Measurements from ENCODE around the gene ACR.
"Not testable (repeated sequence)": the region's sequence is repeated elsewhere in the genome, so short reads cannot be mapped to it uniquely, and the experiment has no call there.

ACR gene

GRCh38 chr22:50732681-50733080 is 5.3 kb upstream of the ACR start:
- no peak for DNase-seq (ENCODE audit: low read depth, low spot score)

GRCh38 chr22:50733521-50734342 is 4.3 kb upstream of the ACR start:
- no peak for DNase-seq (ENCODE audit: low read depth, low spot score)

GRCh38 chr22:50734343-50734771 is 3.6 kb upstream of the ACR start:
- DNase-seq (ENCODE audit: low read depth, low spot score): no peak

GRCh38 chr22:50734986-50735738 is 2.8 kb upstream of the ACR start:
- DNase-seq (ENCODE audit: low read depth, low spot score): no peak

GRCh38 chr22:50735739-50736030 is 2.3 kb upstream of the ACR start:
- no peak for DNase-seq (ENCODE audit: low read depth, low spot score)

- DNase-seq (ENCODE audit: low read depth, low spot score): no peak
Observed at GRCh38 chr22:50738649-50739227, 734 bp downstream of the ACR start.

- no peak for DNase-seq (ENCODE audit: low read depth, low spot score)
Observed at GRCh38 chr22:50739279-50739691, 1.3 kb downstream of the ACR start.

GRCh38 chr22:50739894-50740293 is 1.9 kb downstream of the ACR start:
- DNase-seq (ENCODE audit: low read depth, low spot score): no peak

GRCh38 chr22:50740714-50741113 is 2.7 kb downstream of the ACR start:
- not testable (repeated sequence) for DNase-seq (ENCODE audit: low read depth, low spot score)

GRCh38 chr22:50744424-50744823 is 6.4 kb downstream of the ACR start:
- DNase-seq (ENCODE audit: low read depth, low spot score): not testable (repeated sequence)

GRCh38 chr22:50747521-50747920 is 9.5 kb downstream of the ACR start:
- DNase-seq (ENCODE audit: low read depth, low spot score): not testable (repeated sequence)

- DNase-seq (ENCODE audit: low read depth, low spot score): not testable (repeated sequence)
Observed at GRCh38 chr22:50748630-50749029, 10.6 kb downstream of the ACR start.

GRCh38 chr22:50749302-50750074 is 11.5 kb downstream of the ACR start:
- DNase-seq (ENCODE audit: low read depth, low spot score): not testable (repeated sequence)

- DNase-seq (ENCODE audit: low read depth, low spot score): not testable (repeated sequence)
Observed at GRCh38 chr22:50755251-50755650, 17.2 kb downstream of the ACR start.

- DNase-seq (ENCODE audit: low read depth, low spot score): not testable (repeated sequence)
Observed at GRCh38 chr22:50756406-50756805, 18.4 kb downstream of the ACR start.

GRCh38 chr22:50756949-50757491 is 19.0 kb downstream of the ACR start:
- peak; percentile 24 for DNase-seq (ENCODE audit: low read depth, low spot score)

GRCh38 chr22:50759597-50760341 is 21.8 kb downstream of the ACR start:
- DNase-seq (ENCODE audit: low read depth, low spot score): not testable (repeated sequence)

- DNase-seq (ENCODE audit: low read depth, low spot score): not testable (repeated sequence)
Observed at GRCh38 chr22:50761829-50762228, 23.8 kb downstream of the ACR start.

GRCh38 chr22:50764288-50764687 is 26.3 kb downstream of the ACR start:
- DNase-seq (ENCODE audit: low read depth, low spot score): not testable (repeated sequence)

GRCh38 chr22:50775132-50775531 is 37.1 kb downstream of the ACR start:
- DNase-seq (ENCODE audit: low read depth, low spot score): not testable (repeated sequence)

GRCh38 chr22:50777631-50778030 is 39.6 kb downstream of the ACR start:
- not testable (repeated sequence) for DNase-seq (ENCODE audit: low read depth, low spot score)

All from activated CD4-positive, CD25-positive, alpha-beta regulatory T cell treated with anti-CD3 and anti-CD28 coated beads, Interleukin-2, amount 50 U/mL, for 16 hours (primary cell).